ENCODE results near the gene MOGAT3.

MOGAT3 gene

GRCh38 chr7:101156866-101157589, 43.8 kb downstream of the MOGAT3 start:
- H3K27ac ChIP-seq, result no peak overlapping the region
- peaks cover 78% of the 10 kb centered on the region for H3K27me3 ChIP-seq (ENCODE audit: insufficient read depth, low read depth, severe bottlenecking)
- peaks cover 5% of the 10 kb centered on the region for H3K9me3 ChIP-seq (ENCODE audit: severe bottlenecking)
- TF ChIP-seq CTCF (IDR thresholded peaks at IDR 0.05; ENCODE audit: low read depth, low read length), result no peak
- no peak overlapping the region for H3K4me3 ChIP-seq (ENCODE audit: low read depth, low read length)
- H3K36me3 ChIP-seq, result no peaks in the 10 kb centered on the region
- DNase-seq, result no peak

GRCh38 chr7:101156277-101156676, 44.6 kb downstream of the MOGAT3 start:
- H3K4me3 ChIP-seq (ENCODE audit: low read depth, low read length), result no peak overlapping the region
- TF ChIP-seq CTCF (IDR thresholded peaks at IDR 0.05; ENCODE audit: low read depth, low read length), result 0 out of 2 replicates have a peak, but pooled peaks have one; percentile 16
- H3K27ac ChIP-seq, result no peak overlapping the region
- H3K27me3 ChIP-seq (ENCODE audit: insufficient read depth, low read depth, severe bottlenecking), result peaks cover 75% of the 10 kb centered on the region
- no peak for DNase-seq
- no peaks in the 10 kb centered on the region for H3K36me3 ChIP-seq
- peaks cover 5% of the 10 kb centered on the region for H3K9me3 ChIP-seq (ENCODE audit: severe bottlenecking)

GRCh38 chr7:101155303-101155702, 45.5 kb downstream of the MOGAT3 start:
- Histone ChIP-seq H3K36me3 (no peaks in the 10 kb centered on the region), H3K4me3 (ENCODE audit: low read depth, low read length) (peak overlapping the region; percentile 47; the same call in 1 of the 2 replicates), H3K27ac (no peak overlapping the region), H3K27me3 (ENCODE audit: insufficient read depth, low read depth, severe bottlenecking) (peaks cover 72% of the 10 kb centered on the region), H3K9me3 (ENCODE audit: severe bottlenecking) (peaks cover 5% of the 10 kb centered on the region)
- no peak for DNase-seq
- TF ChIP-seq CTCF (IDR thresholded peaks at IDR 0.05; ENCODE audit: low read depth, low read length), result no peak

GRCh38 chr7:101154693-101155102, 46.1 kb downstream of the MOGAT3 start:
- H3K4me3 ChIP-seq (ENCODE audit: low read depth, low read length), result peak overlapping the region; percentile 47
- no peak for DNase-seq
- H3K9me3 ChIP-seq (ENCODE audit: severe bottlenecking), result peaks cover 5% of the 10 kb centered on the region
- no peak for TF ChIP-seq CTCF (IDR thresholded peaks at IDR 0.05; ENCODE audit: low read depth, low read length)
- H3K27ac ChIP-seq, result no peak overlapping the region
- H3K27me3 ChIP-seq (ENCODE audit: insufficient read depth, low read depth, severe bottlenecking), result peaks cover 73% of the 10 kb centered on the region
- H3K36me3 ChIP-seq, result no peaks in the 10 kb centered on the region

GRCh38 chr7:101153969-101154692, 46.7 kb downstream of the MOGAT3 start, which contains the start of gene AP1S1:
Gene AP1S1, plus strand, starts transcription at chr7:101154476. Its CDS starts 39 bp downstream, at chr7:101154515.
- DNase-seq, result peak; percentile 92
- H3K27ac ChIP-seq, result no peak within 1 kb of the TSS
- no peak for TF ChIP-seq CTCF (IDR thresholded peaks at IDR 0.05; ENCODE audit: low read depth, low read length)
- peak within 1 kb of the TSS; percentile 47 for H3K4me3 ChIP-seq (ENCODE audit: low read depth, low read length)
- peaks cover 5% of the 10 kb centered on the region for H3K9me3 ChIP-seq (ENCODE audit: severe bottlenecking)
- no peaks in the 10 kb centered on the region for H3K36me3 ChIP-seq
- peaks cover 77% of the 10 kb centered on the region for H3K27me3 ChIP-seq (ENCODE audit: insufficient read depth, low read depth, severe bottlenecking)
